Epidermal melanocyte (primary cell): ENCODE measurements around the gene PRIMPOL.
"Not testable (repeated sequence)": the region's sequence is repeated elsewhere in the genome, so short reads cannot be mapped to it uniquely, and the experiment has no call there.

Experiments
- DNase-seq: peaks from one replicate; pipeline ENCODE4 v3.0.0; 2011; ENCODE audit warnings: low spot score; ENCODE audit not compliant: insufficient read length

Gene PRIMPOL

DNA sequence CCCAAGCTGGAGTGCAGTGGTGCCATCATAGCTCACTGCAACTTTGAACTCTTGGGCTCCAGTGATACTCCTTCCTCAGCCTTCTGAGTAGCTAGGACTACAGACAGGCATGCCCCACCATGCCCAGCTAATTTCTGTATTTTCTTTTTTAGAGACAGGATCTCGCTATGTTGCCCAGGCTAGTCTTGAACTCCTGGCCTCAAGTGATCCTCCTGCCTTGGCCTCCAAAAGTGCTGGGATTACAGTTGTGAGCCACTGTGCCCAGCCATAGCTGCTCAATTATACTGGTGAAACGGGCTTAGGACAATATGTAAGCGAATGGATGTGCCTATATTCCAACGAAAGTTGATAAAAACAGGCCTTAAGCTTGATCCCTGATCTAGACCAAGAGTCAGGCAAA is 13.4 kb upstream of the PRIMPOL start:
- DNase-seq, result no peak

DNA sequence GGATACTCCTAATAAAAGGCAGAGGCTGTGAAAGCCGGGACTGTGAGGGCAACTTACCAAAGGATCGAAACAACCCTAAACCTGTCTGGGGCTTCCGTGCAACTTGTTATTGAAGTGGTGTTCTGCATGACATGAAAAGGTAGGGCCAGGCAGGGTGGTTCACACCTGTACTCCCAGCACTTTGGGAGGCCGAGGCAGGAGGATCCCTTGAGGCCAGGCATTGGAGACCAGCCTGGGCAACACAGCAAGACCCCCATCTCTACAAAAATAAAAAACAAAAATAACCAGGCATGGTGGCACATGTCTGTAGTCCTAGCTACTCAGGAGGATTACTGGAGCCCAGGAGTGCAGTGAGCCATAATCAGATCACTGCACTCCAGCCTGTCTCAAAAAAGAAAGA is 12.6 kb upstream of the PRIMPOL start:
- DNase-seq, result no peak

DNA sequence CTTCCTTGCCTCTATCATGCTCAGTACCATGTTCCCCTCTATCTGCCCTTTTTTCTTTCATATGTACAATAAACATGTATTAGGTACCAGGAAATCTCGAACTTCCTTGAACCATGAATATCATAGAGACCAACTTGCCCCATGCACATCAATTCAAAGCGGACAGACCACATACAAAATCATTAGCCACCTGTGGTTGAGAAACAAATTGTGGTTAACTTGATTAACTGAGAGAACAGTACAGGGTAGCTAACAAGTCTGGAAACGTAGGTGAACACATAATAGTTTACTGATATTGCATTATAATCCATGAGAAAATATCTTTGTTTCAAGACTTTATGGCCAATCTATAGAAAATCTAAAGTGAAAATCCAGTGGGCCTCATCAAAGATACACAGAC is 8.5 kb upstream of the PRIMPOL start:
- no peak for DNase-seq

DNA sequence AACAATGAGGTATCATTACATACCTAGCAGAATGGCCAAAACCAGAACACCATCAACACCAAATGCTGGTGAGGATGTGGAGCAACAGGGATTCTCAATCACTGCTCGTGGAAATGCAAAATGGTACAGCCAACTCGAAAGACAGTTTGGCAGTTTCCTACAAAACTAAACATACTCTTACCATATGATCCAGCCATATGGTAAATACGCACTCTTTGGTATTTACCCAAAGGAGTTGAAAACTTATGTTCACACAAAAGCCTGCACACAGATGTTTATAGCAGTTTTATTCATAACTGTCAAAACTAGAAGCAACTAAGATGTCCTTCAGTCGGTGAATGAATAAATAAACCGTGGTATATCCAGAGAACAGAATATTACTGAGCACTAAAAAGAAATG is 8.1 kb upstream of the PRIMPOL start:
- DNase-seq, result no peak

DNA sequence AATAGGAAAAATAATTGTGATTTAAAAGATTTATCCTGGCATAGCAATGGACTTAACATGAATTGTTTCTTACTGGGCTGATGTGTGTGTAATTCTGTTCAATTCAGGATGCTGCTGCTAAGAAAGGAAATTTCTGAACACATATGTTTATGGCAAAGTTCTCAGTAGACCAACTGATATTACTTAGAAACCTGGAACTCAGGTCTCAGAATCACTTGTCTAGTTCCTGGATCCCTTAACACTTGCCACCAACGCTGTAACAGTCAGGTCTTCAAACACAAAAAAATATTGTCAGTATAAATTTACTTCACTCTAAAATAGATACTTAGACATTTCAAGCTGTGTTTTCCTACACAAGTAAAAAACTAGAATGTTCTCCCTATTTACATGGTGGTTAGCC is 5.8 kb upstream of the PRIMPOL start:
- no peak for DNase-seq

DNA sequence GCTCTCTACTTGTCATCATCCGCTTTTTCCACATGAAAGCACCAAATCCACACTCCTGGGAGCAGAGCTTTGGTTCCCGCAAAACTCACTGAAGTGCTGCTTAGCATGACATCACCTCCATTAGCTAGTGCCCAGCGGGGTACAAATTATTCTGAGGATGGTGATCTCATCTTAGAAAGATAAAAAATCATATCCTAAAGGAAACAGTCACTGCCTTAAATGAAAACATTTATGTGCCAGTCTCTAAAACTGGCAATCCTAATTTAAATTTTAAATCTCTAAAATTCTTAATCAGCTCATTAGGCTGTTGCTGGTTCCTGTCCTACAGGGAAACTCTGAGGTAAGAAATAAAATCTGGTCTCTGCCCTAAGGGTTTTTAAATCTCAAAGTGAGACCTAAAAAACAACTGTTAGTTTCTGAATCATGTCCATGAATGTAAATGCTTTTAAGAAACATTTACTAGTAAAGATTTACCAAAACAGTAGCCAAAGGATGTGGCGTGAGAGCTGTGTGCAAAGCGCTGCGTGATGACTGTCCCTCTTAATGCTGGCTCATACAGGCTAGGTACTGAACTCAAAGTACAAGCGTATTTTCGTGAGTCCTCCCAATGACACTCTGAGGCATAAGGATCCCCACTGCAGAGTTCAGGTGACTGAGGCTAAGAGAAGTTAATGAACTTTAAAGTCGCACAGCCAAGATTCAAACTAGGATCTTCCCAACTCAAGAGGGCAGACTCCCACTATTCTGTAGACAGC is 4.8 kb upstream of the PRIMPOL start:
- no peak for DNase-seq

DNA sequence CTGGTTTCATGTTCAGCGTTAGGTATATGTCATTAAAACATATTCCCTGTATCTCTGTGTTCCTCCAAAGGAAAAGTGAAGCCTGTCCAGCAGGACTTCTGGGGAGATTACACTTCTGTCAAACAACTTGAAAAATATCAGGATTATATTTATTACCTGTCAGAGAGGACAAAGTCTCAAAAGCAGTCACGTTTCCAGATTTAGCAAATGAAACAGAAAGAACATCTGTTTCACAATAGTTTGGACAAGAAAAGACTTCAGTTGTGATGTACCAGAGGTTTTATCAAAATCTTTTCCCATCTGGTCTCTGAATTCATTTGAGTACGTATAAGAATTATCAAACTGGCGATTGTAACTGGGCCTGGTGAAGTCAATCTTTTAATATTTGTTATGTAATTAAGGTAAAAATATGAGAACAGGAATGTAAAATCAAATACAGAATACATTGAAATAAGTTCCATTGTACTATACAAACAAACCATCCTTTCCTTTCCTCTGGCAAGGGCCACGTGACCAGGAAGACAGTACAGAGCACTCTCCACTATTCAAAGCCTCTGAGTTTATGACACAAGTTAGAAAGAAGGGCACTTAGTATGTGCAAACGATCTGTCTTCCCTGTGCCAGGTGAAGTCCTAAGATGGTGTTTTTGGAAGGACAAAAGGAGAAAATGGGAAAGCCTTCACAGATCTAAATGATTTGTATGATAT is 3.5 kb upstream of the PRIMPOL start:
- no peak for DNase-seq

DNA sequence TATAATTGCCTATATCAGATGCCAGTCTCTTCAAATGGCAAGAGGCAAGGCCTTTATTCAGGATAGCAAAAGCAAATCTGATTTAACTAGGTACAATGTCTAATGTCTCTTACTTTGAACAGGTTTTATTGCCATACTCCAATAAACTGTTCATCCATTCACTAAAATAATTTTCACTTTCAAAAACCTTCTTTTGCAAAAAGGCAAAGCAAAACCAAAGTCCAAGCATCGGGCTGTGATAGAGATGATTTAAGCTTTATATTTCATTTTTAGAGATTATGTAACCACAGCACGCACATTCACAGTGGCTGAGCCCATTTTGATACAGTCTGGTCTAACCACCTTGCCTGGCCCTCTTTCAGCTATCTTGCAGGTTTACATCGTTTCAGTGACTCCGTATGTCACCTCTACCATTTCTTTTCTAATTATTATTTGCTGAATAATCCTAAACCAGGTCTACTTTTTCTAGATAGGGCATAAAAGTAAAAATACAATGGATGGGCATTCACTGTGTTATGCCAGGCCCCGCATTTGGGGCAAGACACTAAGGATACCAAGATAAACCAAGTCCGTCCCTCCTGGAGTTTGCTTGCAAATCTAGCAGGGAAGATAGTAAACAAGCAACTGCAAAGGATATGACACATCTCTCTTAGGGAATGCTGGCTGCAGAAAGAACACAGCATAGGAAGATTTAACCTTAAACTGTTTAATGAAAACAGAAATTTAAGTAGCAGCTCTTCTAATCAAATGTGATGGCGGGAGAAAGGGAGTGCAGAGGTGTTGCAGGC is 2.1 kb upstream of the PRIMPOL start:
- no peak for DNase-seq

DNA sequence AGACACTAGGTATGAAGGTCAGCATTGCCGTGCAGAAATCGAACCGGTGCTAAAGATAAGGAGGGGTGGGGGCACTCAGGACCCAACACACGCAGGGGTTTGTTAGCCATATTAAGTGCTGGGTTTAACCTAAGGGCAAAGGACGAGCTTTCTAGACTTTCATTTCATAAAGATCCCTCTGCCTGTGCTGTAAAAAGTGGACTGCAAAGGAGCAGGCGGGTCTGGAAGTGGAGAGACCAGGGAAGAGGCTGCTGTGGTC is 1.6 kb upstream of the PRIMPOL start:
- DNase-seq, result no peak

DNA sequence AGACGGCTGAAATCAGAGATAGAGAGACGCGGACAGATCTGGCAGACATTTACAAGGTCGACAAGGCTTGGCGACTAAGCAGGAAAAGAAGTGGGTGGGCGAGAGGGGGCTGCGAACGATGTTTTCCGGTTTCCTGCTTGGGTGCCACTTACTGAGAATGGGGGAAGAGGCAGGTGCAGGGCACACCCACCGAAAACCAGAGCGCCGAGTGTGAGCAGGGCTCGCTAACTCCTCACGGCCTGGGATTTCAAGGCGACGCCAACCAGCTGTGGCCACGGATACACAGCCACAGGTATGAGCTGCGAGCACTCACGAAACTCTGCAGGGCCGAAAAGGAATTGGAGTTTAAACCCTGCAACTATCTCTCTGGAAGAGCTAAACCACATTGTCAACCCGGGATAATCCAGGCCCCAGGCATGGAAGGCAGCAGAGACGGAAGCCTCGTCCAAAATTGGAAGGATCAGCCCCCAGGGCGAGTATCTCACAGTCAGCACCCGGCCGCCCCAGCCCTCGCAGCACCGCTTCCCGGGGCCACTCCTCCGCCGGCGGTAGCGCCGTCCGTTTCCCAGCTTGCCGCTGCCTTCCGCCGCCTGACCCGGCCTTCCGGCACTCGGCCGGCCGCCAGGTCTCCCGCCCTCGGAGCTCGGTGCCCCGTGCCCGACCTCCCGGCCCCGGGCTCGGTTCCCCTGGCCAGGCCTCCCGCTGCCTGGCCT is 1.1 kb upstream of the PRIMPOL start:
- DNase-seq, result no peak

DNA sequence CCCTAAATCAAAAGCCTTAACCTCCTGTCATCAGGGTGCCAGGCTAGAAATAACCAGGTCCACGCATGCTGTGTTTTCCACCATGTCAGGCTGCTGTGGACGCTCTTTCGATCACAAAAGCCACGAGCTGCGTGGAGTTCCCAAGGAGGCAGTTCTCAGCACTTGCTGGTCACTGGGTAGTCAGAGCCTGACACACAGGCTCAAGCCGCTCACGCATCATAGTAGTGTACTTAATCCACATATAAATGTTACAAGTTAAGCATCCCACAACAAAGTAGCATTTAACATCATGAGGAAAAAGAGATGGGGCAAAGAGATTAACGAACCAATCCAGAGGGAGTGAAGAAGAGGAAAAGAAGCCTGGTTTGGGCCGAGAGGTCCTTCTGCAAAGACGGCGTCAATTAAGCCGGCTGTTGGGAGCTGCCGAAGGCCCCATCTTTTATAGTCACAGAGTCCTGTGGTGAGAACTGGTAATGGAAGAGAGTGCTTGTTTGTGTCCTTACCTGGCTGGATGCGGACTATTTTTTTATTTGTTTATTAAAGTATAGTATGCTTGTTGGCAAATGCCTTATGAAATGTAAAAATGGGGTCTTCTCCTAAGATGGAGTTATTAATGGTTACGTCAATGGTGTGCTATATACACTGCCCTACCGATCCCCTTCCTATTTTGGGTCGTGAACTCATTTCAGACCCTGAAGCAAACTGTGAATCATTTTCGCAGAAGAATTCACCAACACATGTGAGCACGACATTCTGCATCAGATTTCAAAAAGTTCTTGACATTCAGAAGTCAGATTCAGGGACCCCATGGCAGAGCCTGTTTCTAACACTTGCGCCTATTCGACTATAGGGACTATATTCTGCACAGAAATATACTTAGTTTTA is 675 bp downstream of the PRIMPOL start:
- DNase-seq, result no peak

DNA sequence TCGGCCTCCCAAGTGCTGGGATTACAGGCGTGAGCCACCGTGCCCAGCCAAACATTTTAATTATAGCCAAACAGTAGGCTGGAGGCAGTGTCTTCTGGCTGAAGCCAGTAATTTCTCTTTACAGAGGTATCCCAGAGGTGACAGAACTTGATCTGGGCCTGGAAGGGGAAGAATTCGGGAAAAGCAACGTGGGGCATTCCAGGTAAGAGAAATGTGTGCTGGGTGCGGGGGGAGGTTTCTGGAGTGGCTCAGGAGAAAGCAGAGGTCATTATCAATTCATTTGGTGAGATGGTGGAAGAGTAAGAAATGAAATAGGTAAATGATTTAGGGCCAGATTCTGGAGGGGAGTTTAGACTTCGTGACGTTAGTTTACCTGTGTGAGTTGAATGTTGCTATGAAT is 2.4 kb downstream of the PRIMPOL start:
- no peak for DNase-seq

DNA sequence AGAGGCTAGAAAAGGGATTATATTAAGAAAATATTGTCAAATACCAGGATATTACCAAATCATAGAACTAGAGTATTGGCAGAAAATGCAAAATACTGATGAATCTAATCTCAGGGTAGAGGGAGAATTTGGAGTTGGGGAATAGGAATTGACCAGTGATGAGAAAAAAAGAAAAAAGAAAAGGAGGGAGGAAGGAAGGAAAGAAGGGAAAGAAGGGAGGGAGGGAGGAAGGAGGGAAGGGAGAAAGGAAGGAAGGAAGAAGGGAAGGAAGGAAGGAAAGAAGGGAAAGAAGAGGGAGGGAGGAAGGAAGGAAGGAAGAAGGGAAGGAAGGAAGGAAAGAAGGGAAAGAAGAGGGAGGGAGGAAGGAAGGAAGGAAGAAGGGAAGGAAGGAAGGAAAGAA is 3.1 kb downstream of the PRIMPOL start:
- not testable (repeated sequence) for DNase-seq

DNA sequence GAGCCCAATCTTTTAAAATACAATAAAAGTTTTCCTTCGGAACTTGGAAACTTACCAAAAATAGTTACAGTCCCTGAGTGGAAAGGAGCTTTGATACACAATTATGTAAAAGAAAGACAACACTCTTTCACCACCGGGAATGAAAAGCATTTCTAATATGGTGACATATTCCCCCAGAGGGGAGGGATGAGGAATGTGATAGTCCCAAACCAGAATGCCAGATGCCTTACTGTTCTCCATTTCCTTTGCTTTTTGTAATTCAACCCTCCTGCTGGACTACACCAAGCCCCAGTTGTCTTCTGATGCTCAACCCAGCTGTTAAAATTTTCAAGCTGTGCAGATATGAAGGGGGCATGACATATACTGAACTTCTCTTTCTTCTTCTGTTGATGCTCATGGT is 4.1 kb downstream of the PRIMPOL start:
- DNase-seq, result no peak

DNA sequence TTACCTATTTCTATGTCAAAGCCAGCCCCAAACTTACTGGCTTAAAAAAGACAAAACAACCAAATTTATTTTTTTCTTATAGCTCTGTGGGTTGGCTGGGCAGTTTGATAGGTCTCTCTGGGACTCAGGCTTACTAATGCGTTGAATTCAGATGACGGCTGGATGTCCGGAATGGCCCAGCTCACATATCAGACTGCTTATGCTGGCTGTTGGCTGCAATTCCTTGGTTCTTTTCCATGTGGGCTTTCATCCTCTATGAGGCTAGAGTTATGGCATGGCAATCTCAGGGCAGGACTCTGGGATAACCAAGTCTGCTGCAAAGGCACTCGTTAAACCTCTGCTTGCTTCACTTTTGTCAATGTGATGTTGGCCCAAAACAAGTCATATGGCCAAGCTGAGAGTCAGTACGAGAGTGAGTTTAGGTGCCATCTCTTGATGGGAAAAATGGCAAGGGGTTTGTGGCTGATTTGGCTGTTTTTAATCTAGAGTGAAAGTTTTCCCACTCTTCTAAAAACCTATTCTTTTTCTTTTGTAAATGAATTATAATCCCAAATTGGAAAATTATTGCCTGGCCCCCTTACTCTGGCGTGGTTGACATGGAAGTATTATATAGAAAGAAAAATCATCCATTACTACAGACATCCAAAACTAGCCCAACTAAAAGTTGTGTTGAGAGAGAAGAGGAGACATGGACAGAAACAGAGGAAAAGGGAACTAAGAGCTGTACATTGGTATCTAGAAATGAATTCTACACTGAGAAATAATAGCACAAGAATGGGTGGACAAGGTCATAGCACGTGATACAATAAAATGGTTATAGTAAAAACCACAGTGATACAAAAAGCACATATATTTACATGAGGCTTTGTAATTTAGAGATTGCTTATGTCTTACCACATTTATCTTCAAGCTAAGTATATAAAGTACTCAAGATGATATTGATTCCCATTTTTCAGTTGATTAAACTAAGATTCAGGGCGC is 6.6 kb downstream of the PRIMPOL start:
- DNase-seq, result no peak

DNA sequence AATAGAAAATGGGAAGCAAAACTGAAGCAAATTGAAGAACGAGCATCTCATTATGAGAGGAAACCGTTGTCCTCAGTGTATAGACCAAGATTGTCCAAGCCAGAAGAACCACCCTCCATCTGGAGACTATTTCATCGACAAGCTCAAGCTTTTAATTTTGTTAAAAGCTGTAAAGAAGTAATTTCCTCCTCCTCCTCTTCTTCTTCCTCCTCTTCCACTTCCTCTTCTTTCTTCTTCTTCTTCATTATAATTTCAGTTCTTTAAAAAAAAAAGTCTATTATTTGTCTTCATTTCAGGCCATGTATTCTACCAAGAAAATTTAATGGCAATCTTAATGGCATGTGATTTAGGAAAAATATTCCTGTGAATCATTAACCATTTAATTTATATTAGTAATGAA is 7.6 kb downstream of the PRIMPOL start:
- no peak for DNase-seq

DNA sequence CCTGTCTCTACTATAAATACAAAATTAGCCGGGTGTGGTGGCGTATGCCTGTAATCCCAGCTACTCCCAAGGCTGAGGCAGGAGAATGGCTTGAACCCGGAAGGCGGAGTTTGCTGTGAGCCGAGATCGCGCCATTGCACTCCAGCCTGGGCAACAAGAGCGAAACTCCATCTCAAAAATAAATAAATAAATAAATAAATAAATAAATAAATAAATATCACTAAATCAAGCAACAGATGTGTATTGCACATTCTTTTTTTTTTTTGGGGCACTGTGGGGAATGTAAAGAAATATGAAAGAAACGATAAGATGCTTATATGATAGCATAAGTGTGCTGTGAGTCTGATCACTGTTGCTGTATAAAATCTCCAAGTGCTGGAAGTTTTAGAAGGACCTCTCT is 8.3 kb downstream of the PRIMPOL start:
- DNase-seq, result not testable (repeated sequence)

DNA sequence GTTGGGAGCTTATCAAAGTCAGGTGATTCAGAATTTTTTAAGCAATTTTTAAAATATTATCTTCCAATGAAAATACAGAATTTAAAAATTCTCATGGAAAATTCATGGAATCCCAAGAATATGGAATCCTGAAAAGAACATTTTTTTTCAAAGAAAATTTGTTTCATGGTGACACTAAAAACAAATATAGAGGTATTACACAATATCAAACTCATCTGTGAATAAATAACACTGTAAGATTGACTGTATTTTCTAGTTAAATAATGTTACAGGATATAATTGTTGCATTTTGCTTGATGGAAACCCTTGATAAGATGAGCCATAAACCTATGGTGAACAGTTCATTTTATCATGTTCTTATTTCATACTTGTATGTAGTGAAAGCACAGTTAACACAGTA is 11.4 kb downstream of the PRIMPOL start:
- no peak for DNase-seq

DNA sequence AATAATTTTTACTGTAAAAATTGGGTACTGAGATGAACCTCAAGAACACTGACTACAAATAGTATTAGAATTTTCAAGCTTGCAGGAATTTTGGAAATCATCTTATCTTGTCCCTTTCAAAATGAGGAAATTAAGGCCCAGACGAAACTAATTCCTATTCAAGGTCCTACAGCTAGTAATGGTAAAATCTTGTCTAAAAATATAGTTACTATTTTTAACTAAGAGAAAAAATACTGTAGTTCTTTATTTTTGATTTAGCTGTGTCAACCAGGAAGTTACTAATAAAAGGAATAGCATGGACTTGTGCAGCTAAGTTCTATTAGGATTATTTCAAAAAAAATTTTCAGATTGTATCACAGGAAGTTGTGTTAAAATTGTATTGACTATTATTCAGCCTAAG is 12.7 kb downstream of the PRIMPOL start:
- no peak for DNase-seq
